ENCODE data around the gene KCNQ4. TPM values are rescaled to one million over a fixed set of nuclear protein-coding genes. Genes with fewer than 3 reads are reported as not detected.

Gene KCNQ4
- polyA plus RNA-seq, 1 donor from 2014 or later: not detected

DNA sequence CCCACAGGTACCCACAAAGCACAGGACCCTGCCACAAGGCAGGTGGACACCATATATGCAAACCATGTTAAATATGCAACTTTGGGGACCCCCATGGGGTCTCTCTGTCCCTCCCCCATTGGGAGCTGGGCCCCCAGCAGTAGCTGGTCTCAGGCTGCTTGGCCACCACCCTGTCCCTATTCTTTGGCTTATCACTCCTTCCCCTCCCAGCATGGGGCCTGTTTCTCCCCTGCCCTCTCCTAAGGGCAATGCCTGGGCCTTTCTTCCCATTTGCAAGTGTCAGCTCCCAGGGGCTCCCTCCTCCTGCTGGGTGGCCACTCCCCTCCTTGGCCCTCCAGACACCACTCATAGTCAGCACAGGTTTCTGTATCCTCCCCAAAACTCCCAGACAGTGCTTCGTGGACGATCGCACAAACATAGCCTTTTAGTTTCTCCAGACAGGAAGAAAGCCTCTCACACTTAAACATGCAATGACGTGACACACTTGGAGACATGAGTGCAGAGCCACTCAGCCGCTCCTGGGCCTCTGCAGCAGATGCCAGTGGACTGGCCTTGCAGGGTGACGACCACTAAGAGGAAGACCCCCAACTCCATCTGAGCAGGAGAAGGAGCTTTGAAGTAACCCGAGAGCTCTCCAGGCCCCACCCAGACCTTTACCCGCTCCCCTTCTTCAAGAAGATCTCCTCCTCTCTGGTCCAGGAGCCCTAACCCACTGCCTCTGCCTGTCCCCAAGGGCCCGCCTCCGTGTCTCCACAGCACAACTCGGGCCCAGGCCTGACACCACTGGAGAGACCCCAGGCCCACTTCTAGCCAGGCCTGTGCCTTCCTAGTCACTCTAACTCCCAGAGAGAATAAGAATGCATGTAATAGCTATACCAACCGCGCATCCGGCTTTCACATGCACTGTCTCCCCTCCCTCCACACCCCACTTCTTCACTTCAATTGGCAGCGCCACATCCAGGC, 55.7 kb downstream of the KCNQ4 start:
- Histone ChIP-seq H2AFZ (ENCODE audit: low read depth, low read length) (no peak overlapping the region), H3K9ac (ENCODE audit: low read length) (no peak overlapping the region), H3K9me2 (ENCODE audit: insufficient read depth, low read length) (no peaks in the 10 kb centered on the region), H3K27ac (ENCODE audit: low read length) (no peak overlapping the region), H3F3A (ENCODE audit: insufficient read depth, low read length, poor library complexity, severe bottlenecking) (no peaks in the 10 kb centered on the region), H3K36me3 (ENCODE audit: insufficient read depth, low read length) (no peaks in the 10 kb centered on the region), H4K20me1 (ENCODE audit: insufficient read depth) (no peaks in the 10 kb centered on the region), H3K4me3 (ENCODE audit: low read length) (no peak overlapping the region), H3K27me3 (ENCODE audit: insufficient read depth, low read depth, low read length) (no peaks in the 10 kb centered on the region), H3K9me3 (ENCODE audit: low read length) (peaks cover 3% of the 10 kb centered on the region), H3K79me2 (replicated peaks; ENCODE audit: insufficient read depth, low read length) (no peaks in the 10 kb centered on the region), H3K4me2 (ENCODE audit: low read length) (no peak overlapping the region)
- no peak for TF ChIP-seq EP300 (conservative IDR thresholded peaks at IDR 0.05; ENCODE audit: poor library complexity, severe bottlenecking)
- no peak for TF ChIP-seq TAF1 (IDR thresholded peaks at IDR 0.05; ENCODE audit: low read depth)

DNA sequence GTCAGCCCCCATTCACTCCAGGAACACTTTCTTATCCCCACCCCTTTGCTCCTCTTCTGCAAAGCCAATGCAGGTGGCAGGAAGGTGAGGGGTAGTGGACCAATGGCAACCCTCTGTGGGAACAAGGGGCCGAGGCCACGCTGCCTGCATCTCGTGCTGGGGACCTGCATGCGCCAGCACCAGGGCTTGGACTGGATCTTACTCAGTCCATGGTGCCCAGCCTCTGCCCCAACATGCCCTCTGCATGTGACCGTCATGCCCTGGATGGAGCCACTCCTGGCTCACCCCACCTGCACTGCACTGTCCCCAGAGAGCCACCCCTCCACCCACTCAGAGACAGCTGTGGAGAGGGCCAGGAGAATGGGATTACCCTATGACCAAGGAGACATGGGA, 56.4 kb downstream of the KCNQ4 start:
- Histone ChIP-seq H3K27me3 (ENCODE audit: insufficient read depth, low read depth, low read length) (no peaks in the 10 kb centered on the region), H3K9me3 (ENCODE audit: low read length) (peaks cover 3% of the 10 kb centered on the region), H3K27ac (ENCODE audit: low read length) (no peak overlapping the region), H3K4me2 (ENCODE audit: low read length) (no peak overlapping the region), H3K36me3 (ENCODE audit: insufficient read depth, low read length) (no peaks in the 10 kb centered on the region), H3K79me2 (replicated peaks; ENCODE audit: insufficient read depth, low read length) (no peaks in the 10 kb centered on the region), H3K9ac (ENCODE audit: low read length) (no peak overlapping the region), H2AFZ (ENCODE audit: low read depth, low read length) (no peak overlapping the region), H4K20me1 (ENCODE audit: insufficient read depth) (no peaks in the 10 kb centered on the region), H3F3A (ENCODE audit: insufficient read depth, low read length, poor library complexity, severe bottlenecking) (no peaks in the 10 kb centered on the region), H3K4me3 (ENCODE audit: low read length) (no peak overlapping the region), H3K9me2 (ENCODE audit: insufficient read depth, low read length) (no peaks in the 10 kb centered on the region)
- no peak for TF ChIP-seq SMC3 (conservative IDR thresholded peaks at IDR 0.05; ENCODE audit: poor library complexity)
- TF ChIP-seq, protein P1, sequence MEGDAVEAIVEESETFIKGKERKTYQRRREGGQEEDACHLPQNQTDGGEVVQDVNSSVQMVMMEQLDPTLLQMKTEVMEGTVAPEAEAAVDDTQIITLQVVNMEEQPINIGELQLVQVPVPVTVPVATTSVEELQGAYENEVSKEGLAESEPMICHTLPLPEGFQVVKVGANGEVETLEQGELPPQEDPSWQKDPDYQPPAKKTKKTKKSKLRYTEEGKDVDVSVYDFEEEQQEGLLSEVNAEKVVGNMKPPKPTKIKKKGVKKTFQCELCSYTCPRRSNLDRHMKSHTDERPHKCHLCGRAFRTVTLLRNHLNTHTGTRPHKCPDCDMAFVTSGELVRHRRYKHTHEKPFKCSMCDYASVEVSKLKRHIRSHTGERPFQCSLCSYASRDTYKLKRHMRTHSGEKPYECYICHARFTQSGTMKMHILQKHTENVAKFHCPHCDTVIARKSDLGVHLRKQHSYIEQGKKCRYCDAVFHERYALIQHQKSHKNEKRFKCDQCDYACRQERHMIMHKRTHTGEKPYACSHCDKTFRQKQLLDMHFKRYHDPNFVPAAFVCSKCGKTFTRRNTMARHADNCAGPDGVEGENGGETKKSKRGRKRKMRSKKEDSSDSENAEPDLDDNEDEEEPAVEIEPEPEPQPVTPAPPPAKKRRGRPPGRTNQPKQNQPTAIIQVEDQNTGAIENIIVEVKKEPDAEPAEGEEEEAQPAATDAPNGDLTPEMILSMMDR (IDR thresholded peaks at IDR 0.05; ENCODE audit: poor library complexity, severe bottlenecking): no peak
- no peak for TF ChIP-seq POLR2AphosphoS5 (IDR thresholded peaks at IDR 0.05)
- TF ChIP-seq TAF1 (IDR thresholded peaks at IDR 0.05; ENCODE audit: low read depth): no peak
- TF ChIP-seq EZH2 (IDR thresholded peaks at IDR 0.05; ENCODE audit: borderline replicate concordance, insufficient read depth, low read length, poor library complexity, severe bottlenecking): no peak
- TF ChIP-seq RAD21 (conservative IDR thresholded peaks at IDR 0.05): no peak
- no peak for TF ChIP-seq EP300 (conservative IDR thresholded peaks at IDR 0.05; ENCODE audit: poor library complexity, severe bottlenecking)
- TF ChIP-seq MXI1 (conservative IDR thresholded peaks at IDR 0.05; ENCODE audit: poor library complexity, severe bottlenecking): no peak
- no peak for TF ChIP-seq REST (IDR thresholded peaks at IDR 0.05; ENCODE audit: borderline replicate concordance)
